D721Med (cell line): ENCODE measurements around the gene PRDM2.
A peak's percentile ranks its signal among the peaks of the same experiment; 100 is the strongest.

Experiments used
- DNase-seq: peaks from one replicate; pipeline ENCODE4 v3.0.0; 2011; ENCODE audit warnings: low spot score; ENCODE audit not compliant: insufficient read length
- FAIRE-seq: peaks from 2 replicates; lab custom pipeline; 2011; peaks lifted over from hg19 to GRCh38; lab: Jason Lieb, UNC
- CTCF ChIP-seq: IDR thresholded peaks from 2 replicates; pipeline ENCODE4 v1.5.1; 2012; ENCODE audit warnings: mild to moderate bottlenecking, control low read depth; ENCODE audit not compliant: insufficient read depth; ENCODE audit errors: missing control alignments

The PRDM2 gene

DNA sequence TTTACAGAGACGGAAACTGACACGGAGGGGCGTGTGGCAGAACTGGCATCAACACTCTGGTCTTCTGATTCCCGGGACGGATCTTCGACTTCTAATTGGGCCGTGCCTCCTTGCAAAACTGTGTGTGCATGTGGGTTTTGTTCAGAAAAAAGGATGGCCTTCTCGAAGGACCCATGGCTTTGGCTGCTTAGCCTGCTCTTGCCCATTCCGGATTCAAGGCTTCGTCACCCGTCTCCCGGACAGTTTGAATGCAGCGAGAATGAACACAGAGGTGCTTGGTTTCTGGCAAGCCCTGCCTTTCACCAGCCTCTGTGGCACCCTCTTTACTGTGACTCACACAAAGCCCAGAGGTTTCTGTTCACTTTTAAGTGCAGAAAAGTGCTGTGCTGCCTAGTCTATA is 120.1 kb downstream of the PRDM2 start:
- no peak for FAIRE-seq
- no peak for TF ChIP-seq CTCF

GRCh38 chr1:13820456-13820855 is 120.5 kb downstream of the PRDM2 start:
- TF ChIP-seq CTCF, result no peak
- FAIRE-seq, result no peak
- DNase-seq, result no peak

More for the DNA sequence above, 120.1 kb downstream of the PRDM2 start:
- no peak for DNase-seq

DNA sequence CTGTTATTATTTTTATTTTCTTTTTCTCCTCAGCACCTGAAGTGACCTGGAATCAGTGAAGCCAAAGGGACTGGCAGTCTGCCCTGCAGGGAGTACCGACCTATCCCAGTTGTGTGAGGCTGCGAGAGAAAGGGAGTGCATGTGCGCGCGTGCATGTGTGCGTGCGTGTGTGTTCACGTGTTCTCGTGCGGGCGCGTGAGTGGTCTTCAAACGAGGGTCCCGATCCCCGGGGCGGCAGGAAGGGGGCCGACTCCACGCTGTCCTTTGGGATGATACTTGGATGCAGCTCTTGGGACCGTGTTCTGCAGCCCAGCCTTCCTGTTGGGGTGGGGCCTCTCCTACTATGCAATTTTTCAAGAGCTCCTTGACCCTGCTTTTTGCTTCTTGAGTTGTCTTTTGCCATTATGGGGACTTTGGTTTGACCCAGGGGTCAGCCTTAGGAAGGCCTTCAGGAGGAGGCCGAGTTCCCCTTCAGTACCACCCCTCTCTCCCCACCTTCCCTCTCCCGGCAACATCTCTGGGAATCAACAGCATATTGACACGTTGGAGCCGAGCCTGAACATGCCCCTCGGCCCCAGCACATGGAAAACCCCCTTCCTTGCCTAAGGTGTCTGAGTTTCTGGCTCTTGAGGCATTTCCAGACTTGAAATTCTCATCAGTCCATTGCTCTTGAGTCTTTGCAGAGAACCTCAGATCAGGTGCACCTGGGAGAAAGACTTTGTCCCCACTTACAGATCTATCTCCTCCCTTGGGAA is 123.3 kb downstream of the PRDM2 start:
- no peak for TF ChIP-seq CTCF
- FAIRE-seq, result no peak
- DNase-seq, result no peak

DNA sequence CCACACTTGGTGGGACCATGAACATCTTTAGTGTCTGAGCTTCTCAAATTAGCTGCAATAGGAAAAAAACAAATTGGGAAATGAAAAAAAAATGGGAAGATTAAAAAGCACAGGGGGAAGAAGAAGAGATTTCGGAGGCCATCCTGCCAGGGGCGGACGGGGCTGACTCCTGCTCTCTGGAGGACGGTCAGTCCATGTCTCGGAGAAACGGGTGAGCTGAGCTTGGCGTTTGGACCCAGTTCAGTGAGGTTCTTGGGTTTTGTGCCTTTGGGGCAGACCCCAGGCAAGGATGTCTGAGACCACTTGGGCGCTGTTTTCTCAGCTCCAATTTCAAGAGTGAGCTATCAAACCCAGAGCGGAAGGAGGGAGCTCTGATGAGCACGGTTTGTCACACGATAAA is 123.9 kb downstream of the PRDM2 start:
- no peak for FAIRE-seq
- DNase-seq, result no peak
- TF ChIP-seq CTCF, result no peak

DNA sequence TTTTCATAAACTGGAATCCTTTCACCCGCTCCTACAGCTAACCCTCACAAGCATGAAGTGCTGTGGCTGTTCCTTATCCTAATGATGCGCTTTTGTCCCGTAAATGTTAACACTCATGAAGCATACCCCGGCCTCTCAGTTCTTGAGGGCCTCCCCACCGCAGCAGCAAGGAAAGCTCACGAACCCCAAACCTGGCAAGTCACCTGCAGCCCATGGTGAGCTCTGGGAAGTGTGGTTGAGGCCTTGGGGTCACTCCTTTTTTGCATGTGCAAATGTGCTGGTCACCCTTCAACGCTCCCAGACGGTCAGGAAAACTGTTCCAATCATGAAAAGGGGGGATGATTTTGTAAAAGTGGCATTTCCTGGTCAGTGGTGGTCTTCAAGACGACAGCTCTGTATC is 124.6 kb downstream of the PRDM2 start:
- DNase-seq (no peak), FAIRE-seq (no peak)
- no peak for TF ChIP-seq CTCF

GRCh38 chr1:13825033-13825432 is 125.0 kb downstream of the PRDM2 start:
- FAIRE-seq (no peak), DNase-seq (no peak)
- TF ChIP-seq CTCF, result peak; percentile 13

DNA sequence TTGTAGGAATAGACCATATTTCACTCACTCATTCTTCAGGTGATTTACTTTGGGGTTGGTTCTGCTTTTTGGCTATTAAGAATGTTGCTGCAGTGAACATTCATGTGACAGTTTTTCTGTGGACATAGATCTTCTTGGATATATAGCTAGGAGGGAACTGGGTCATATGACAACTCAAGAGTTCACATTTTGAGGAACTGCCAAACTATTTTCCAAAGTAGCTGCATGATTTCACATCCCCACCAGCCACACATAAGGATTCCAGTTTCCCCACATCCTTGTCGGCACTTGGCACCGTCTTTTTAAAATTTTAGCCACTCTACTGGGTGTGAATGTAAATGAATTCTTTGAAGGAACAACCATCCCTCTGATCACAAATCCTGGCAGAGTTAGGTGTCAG is 126.0 kb downstream of the PRDM2 start:
- FAIRE-seq (no peak), DNase-seq (no peak)
- TF ChIP-seq CTCF, result no peak
